ENCODE results near the gene ROR2.

Gene ROR2

GRCh38 chr9:91899594-91899993 lies 50.4 kb downstream of the ROR2 start:
- DNase-seq: no peak

GRCh38 chr9:91899219-91899563 lies 50.8 kb downstream of the ROR2 start:
- no peak for DNase-seq

GRCh38 chr9:91898451-91899218 lies 51.4 kb downstream of the ROR2 start:
- DNase-seq: no peak

GRCh38 chr9:91897201-91897600 lies 52.8 kb downstream of the ROR2 start:
- DNase-seq: no peak

- no peak for DNase-seq
Measured at GRCh38 chr9:91896513-91897121, 53.4 kb downstream of the ROR2 start.

- DNase-seq: no peak
Measured at GRCh38 chr9:91896097-91896496, 53.9 kb downstream of the ROR2 start.

GRCh38 chr9:91894536-91894935 lies 55.5 kb downstream of the ROR2 start:
- no peak for DNase-seq

- no peak for DNase-seq
Measured at GRCh38 chr9:91894023-91894422, 56.0 kb downstream of the ROR2 start.

- DNase-seq: no peak
Measured at GRCh38 chr9:91891915-91892314, 58.1 kb downstream of the ROR2 start.

GRCh38 chr9:91890662-91891061 lies 59.4 kb downstream of the ROR2 start:
- DNase-seq: no peak

- DNase-seq: no peak
Measured at GRCh38 chr9:91889161-91889911, 60.7 kb downstream of the ROR2 start.

- no peak for DNase-seq
Measured at GRCh38 chr9:91886414-91887076, 63.5 kb downstream of the ROR2 start.

GRCh38 chr9:91885746-91886413 lies 64.1 kb downstream of the ROR2 start:
- no peak for DNase-seq

GRCh38 chr9:91884696-91885687 lies 65.0 kb downstream of the ROR2 start:
- no peak for DNase-seq

GRCh38 chr9:91884153-91884552 lies 65.9 kb downstream of the ROR2 start:
- DNase-seq: no peak

- DNase-seq: no peak
Measured at GRCh38 chr9:91883503-91883902, 66.5 kb downstream of the ROR2 start.

- no peak for DNase-seq
Measured at GRCh38 chr9:91882627-91883026, 67.4 kb downstream of the ROR2 start.

- no peak for DNase-seq
Measured at GRCh38 chr9:91880378-91880972, 69.6 kb downstream of the ROR2 start.

GRCh38 chr9:91879231-91879630 lies 70.8 kb downstream of the ROR2 start:
- no peak for DNase-seq

- no peak for DNase-seq
Measured at GRCh38 chr9:91873637-91874051, 76.4 kb downstream of the ROR2 start.

GRCh38 chr9:91868732-91869391 lies 81.2 kb downstream of the ROR2 start:
- DNase-seq: no peak
